Activated naive CD8-positive, alpha-beta T cell treated with anti-CD3 and anti-CD28 coated beads, Interleukin-2, amount 50 U/mL, for 24 hours (primary cell): ENCODE data around the gene GATAD2B.
"Not testable (repeated sequence)": the region's sequence is repeated elsewhere in the genome, so short reads cannot be mapped to it uniquely, and the experiment has no call there.

ENCODE experiments used
- ATAC-seq: fragments of 150-1000 bp; cut with Tn5 transposase; one replicate; pipeline ENCODE4 v1.10.0; 2021
- DNase-seq: peaks from one replicate; pipeline ENCODE4 v3.0.0; 2021
- H3K27ac Mint-ChIP-seq: one replicate; pipeline ENCODE4 v1.8.0; 2021; ENCODE audit warnings: mild to moderate bottlenecking, mixed read lengths
- H3K27me3 Mint-ChIP-seq: one replicate; pipeline ENCODE4 v1.8.0; 2021; ENCODE audit warnings: mixed read lengths
- H3K36me3 Mint-ChIP-seq: one replicate; pipeline ENCODE4 v1.8.0; 2021; ENCODE audit warnings: low read depth, mixed read lengths
- H3K4me1 Mint-ChIP-seq: one replicate; pipeline ENCODE4 v1.8.0; 2021; ENCODE audit warnings: mixed read lengths
- H3K4me3 Mint-ChIP-seq: one replicate; pipeline ENCODE4 v1.8.0; 2021; ENCODE audit warnings: mild to moderate bottlenecking, moderate library complexity, mixed read lengths
- H3K9me3 Mint-ChIP-seq: one replicate; pipeline ENCODE4 v1.8.0; 2021; ENCODE audit warnings: mixed read lengths

GATAD2B gene

DNA sequence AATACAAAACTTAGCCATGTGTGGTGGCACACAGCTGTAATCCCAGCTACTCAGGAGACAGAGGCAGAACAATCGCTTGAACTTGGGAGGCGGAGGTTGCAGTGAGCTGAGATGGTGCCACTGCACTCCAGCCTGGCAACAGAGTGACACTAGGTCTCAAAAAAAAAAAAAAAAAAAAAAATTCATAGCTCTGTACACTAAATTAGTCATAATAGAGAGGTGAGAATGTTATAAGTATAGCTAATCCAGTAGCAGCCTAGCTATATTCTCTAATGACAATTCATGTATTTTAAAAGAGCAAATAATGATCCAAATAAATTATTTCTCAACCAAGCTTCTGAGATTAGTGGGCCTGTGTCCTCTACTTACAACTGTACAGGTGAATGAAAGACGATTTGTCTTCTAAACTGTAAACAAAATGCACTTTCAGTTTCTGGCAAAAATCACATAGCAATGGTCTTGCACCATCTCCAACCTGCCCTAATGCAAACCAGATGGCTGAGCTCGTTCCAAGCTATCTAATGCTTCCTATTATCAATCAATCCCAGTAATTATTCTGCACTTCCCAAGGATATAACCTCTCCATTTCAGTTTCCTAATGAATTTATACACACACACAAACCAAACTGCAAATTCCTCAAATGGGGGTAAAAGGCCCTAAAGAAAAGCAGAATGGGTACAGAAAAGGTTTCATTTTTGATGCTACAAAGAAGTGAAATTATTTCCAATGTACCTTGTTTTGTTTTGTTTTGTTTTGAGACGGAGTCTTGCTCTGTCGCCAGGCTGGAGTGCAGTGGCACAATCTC is 56.5 kb downstream of the GATAD2B start:
- Mint-ChIP-seq H3K27me3 (no peaks in the 10 kb centered on the region), H3K4me3 (no peak overlapping the region), H3K4me1 (peaks cover 25% of the 10 kb centered on the region), H3K27ac (peak overlapping the region; percentile 10), H3K36me3 (peaks cover 10% of the 10 kb centered on the region), H3K9me3 (no peaks in the 10 kb centered on the region)
- ATAC-seq (no peak), DNase-seq (no peak)

DNA sequence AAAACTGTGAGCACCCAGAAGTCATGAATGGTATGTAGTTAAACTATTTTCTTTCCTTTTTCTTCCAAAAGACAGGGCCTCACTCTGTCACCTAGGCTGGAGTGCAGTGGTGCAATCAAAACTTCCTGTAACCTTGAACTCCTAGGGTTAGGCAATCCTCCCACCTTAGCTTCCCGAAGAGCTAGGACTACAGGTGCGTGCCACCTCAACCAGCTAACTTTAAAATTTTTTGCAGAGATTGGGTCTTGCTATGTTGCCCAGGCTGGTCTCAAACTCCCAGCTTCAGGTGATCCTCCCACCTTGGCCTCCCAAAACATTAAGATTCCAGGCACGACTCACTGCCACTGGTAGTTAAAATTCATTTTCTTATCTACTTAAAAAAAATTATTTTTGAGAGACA is 62.5 kb downstream of the GATAD2B start:
- H3K4me3 Mint-ChIP-seq, result no peak overlapping the region
- DNase-seq (no peak), ATAC-seq (no peak)
- no peaks in the 10 kb centered on the region for H3K27me3 Mint-ChIP-seq
- H3K36me3 Mint-ChIP-seq, result peaks cover 16% of the 10 kb centered on the region
- H3K27ac Mint-ChIP-seq, result no peak overlapping the region
- H3K4me1 Mint-ChIP-seq, result peaks cover 9% of the 10 kb centered on the region
- no peaks in the 10 kb centered on the region for H3K9me3 Mint-ChIP-seq

- Mint-ChIP-seq H3K4me3 (no peak overlapping the region), H3K9me3 (no peaks in the 10 kb centered on the region), H3K36me3 (peaks cover 24% of the 10 kb centered on the region), H3K4me1 (peaks cover 15% of the 10 kb centered on the region), H3K27ac (no peak overlapping the region), H3K27me3 (no peaks in the 10 kb centered on the region)
- DNase-seq (no peak), ATAC-seq (no peak)
Observed at GRCh38 chr1:153857505-153857904, 65.3 kb downstream of the GATAD2B start.

DNA sequence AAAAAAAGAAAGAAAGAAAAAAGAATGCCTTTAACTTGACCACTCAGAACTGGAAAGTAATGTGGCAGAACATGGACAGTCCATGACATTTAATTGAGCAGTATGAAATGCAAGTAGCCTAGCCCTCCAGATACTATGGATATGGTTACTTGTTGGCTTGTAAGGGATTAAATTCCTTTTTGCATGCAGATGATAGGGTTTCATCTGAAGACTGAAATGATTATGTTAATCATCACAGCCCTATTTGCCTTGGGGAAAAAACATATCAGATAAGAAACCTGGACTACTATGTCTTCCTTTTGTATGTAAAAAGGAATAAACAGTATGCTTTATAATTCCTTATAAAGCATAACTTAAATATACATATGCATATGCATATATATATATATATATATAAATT is 66.0 kb downstream of the GATAD2B start:
- Mint-ChIP-seq H3K9me3 (no peaks in the 10 kb centered on the region), H3K27ac (no peak overlapping the region), H3K36me3 (peaks cover 31% of the 10 kb centered on the region), H3K27me3 (no peaks in the 10 kb centered on the region), H3K4me1 (peaks cover 22% of the 10 kb centered on the region), H3K4me3 (no peak overlapping the region)
- ATAC-seq (no peak), DNase-seq (no peak)

- H3K27ac Mint-ChIP-seq, result no peak overlapping the region
- H3K27me3 Mint-ChIP-seq, result no peaks in the 10 kb centered on the region
- H3K9me3 Mint-ChIP-seq, result no peaks in the 10 kb centered on the region
- peaks cover 25% of the 10 kb centered on the region for H3K36me3 Mint-ChIP-seq
- no peak for DNase-seq
- ATAC-seq, result no peak
- H3K4me1 Mint-ChIP-seq, result peaks cover 44% of the 10 kb centered on the region
- H3K4me3 Mint-ChIP-seq, result no peak overlapping the region
Observed at GRCh38 chr1:153852170-153852569, 70.6 kb downstream of the GATAD2B start.

DNA sequence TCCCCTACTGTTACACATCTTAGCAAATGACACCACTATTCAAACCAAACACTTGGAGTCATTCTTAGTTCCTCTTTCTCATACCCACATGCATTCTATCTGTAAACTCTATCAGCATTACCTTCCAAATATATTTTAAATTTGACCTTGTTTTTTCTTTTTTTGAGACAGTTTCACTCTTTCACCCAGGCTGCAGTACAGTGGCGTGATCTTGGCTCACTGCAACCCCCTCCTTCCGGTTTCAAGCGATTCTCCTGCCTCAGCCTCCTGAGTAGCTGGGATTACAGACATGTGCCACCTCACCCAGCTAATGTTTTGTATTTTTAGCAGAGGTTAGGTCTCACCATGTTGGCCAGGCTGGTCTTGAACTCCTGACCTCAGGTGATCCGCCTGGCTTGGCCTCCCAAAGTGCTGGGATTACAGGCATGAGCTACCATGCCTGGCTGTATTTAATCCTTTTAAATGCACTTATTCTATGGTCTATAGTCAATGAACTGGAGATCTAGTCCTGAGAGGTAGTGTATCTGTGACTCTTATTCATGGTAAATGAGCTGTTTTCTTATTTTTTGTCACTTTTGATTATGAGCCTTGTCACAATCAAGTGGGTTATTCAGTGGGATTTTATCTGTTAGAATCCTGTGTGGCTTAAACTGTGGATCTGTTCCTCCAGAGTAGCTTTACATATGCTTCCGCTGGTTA is 73.1 kb downstream of the GATAD2B start:
- Mint-ChIP-seq H3K36me3 (peaks cover 21% of the 10 kb centered on the region), H3K27ac (peak overlapping the region; percentile 76), H3K9me3 (no peaks in the 10 kb centered on the region), H3K4me1 (peaks cover 42% of the 10 kb centered on the region), H3K4me3 (peak overlapping the region; percentile 6), H3K27me3 (no peaks in the 10 kb centered on the region)
- ATAC-seq, result peak; percentile 62
- peak; percentile 22 for DNase-seq

GRCh38 chr1:153848805-153849204 is 74.0 kb downstream of the GATAD2B start:
- DNase-seq (no peak), ATAC-seq (no peak)
- Mint-ChIP-seq H3K4me1 (peaks cover 44% of the 10 kb centered on the region), H3K9me3 (no peaks in the 10 kb centered on the region), H3K27me3 (no peaks in the 10 kb centered on the region), H3K27ac (no peak overlapping the region), H3K4me3 (no peak overlapping the region), H3K36me3 (peaks cover 24% of the 10 kb centered on the region)

GRCh38 chr1:153845158-153845557 is 77.6 kb downstream of the GATAD2B start:
- Mint-ChIP-seq H3K36me3 (peaks cover 10% of the 10 kb centered on the region), H3K4me3 (no peak overlapping the region), H3K4me1 (peaks cover 44% of the 10 kb centered on the region), H3K27ac (no peak overlapping the region), H3K27me3 (no peaks in the 10 kb centered on the region), H3K9me3 (no peaks in the 10 kb centered on the region)
- ATAC-seq (no peak), DNase-seq (no peak)

GRCh38 chr1:153844349-153844748 is 78.4 kb downstream of the GATAD2B start:
- not testable (repeated sequence) for H3K9me3 Mint-ChIP-seq, ATAC-seq, H3K4me3 Mint-ChIP-seq, DNase-seq, H3K27ac Mint-ChIP-seq, H3K27me3 Mint-ChIP-seq
- H3K4me1 Mint-ChIP-seq, result peaks cover 37% of the 10 kb centered on the region
- peaks cover 10% of the 10 kb centered on the region for H3K36me3 Mint-ChIP-seq

GRCh38 chr1:153842006-153842471 is 80.7 kb downstream of the GATAD2B start:
- no peaks in the 10 kb centered on the region for H3K27me3 Mint-ChIP-seq
- no peak overlapping the region for H3K4me3 Mint-ChIP-seq
- peak overlapping the region; percentile 47 for H3K27ac Mint-ChIP-seq
- H3K36me3 Mint-ChIP-seq, result peaks cover 12% of the 10 kb centered on the region
- H3K9me3 Mint-ChIP-seq, result no peaks in the 10 kb centered on the region
- no peak for ATAC-seq
- H3K4me1 Mint-ChIP-seq, result peaks cover 33% of the 10 kb centered on the region
- no peak for DNase-seq

DNA sequence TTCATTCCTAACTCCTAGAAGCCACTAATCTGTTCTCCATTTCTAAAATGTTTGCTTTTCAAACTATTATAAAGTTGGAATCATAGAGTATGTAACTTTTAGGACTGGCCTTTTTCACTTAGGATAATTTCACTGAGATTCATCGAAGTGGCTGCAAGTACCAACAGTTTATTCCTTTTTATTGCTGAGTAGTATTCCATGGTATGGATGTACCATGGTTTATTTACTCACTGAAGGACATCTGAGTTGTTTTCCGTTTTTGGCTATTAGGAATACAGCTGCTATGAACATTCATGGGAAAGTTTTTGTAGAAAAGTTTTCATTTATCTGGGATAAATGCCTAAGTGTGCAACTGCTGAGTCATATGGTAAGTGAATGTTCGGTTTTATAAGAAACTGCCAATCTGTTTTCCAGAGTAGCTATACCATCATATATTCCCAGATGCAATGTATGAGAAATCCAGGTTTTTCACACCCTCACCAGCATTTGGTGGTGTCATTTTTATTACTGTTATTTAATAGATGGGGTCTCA is 81.2 kb downstream of the GATAD2B start:
- Mint-ChIP-seq H3K27ac (no peak overlapping the region), H3K27me3 (no peaks in the 10 kb centered on the region), H3K9me3 (no peaks in the 10 kb centered on the region), H3K4me3 (no peak overlapping the region), H3K4me1 (peaks cover 37% of the 10 kb centered on the region), H3K36me3 (peaks cover 14% of the 10 kb centered on the region)
- DNase-seq (no peak), ATAC-seq (no peak)

GRCh38 chr1:153840774-153841173 is 82.0 kb downstream of the GATAD2B start:
- peaks cover 34% of the 10 kb centered on the region for H3K4me1 Mint-ChIP-seq
- DNase-seq, H3K9me3 Mint-ChIP-seq, ATAC-seq, H3K4me3 Mint-ChIP-seq, H3K27ac Mint-ChIP-seq, H3K27me3 Mint-ChIP-seq: not testable (repeated sequence)
- H3K36me3 Mint-ChIP-seq, result peaks cover 14% of the 10 kb centered on the region

DNA sequence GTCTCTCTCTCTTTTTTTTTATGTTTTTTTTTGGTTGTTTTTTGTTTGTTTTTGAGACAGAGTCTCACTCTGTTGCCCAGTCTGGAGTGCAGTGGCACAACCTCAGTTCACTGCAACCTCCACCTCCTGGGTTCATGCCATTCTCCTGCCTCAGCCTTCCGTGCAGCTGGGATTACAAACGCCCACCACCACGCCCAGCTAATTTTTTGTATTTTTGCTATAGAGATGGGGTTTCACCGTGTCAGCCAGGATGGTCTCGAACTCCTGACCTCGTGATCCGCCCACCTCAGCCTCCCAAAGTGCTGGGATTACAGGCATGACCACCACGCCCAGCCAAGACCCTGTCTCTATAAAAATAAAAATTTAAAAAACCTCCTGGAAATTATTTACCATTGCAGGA is 88.8 kb downstream of the GATAD2B start:
- ATAC-seq, H3K4me3 Mint-ChIP-seq, H3K36me3 Mint-ChIP-seq, H3K9me3 Mint-ChIP-seq, H3K27me3 Mint-ChIP-seq, DNase-seq, H3K27ac Mint-ChIP-seq: not testable (repeated sequence)
- H3K4me1 Mint-ChIP-seq, result peaks cover 18% of the 10 kb centered on the region

- ATAC-seq (no peak), DNase-seq (no peak)
- H3K9me3 Mint-ChIP-seq, result no peaks in the 10 kb centered on the region
- peaks cover 8% of the 10 kb centered on the region for H3K36me3 Mint-ChIP-seq
- no peak overlapping the region for H3K4me3 Mint-ChIP-seq
- H3K27me3 Mint-ChIP-seq, result no peaks in the 10 kb centered on the region
- no peak overlapping the region for H3K27ac Mint-ChIP-seq
- peaks cover 17% of the 10 kb centered on the region for H3K4me1 Mint-ChIP-seq
Observed at GRCh38 chr1:153833171-153833570, 89.6 kb downstream of the GATAD2B start.

GRCh38 chr1:153832293-153832692 is 90.5 kb downstream of the GATAD2B start:
- Mint-ChIP-seq H3K36me3 (peaks cover 16% of the 10 kb centered on the region), H3K4me1 (peaks cover 16% of the 10 kb centered on the region), H3K4me3 (no peak overlapping the region), H3K27me3 (no peaks in the 10 kb centered on the region), H3K27ac (no peak overlapping the region), H3K9me3 (no peaks in the 10 kb centered on the region)
- DNase-seq, result no peak
- ATAC-seq, result no peak
